EH (cell line): ENCODE data around the gene CYP1A1.
"Not testable (repeated sequence)": the region's sequence is repeated elsewhere in the genome, so short reads cannot be mapped to it uniquely, and the experiment has no call there.

ENCODE experiments used
- DNase-seq: peaks from one replicate; pipeline ENCODE4 v3.0.0-alpha.2; 2015; ENCODE audit warnings: low read depth

Gene CYP1A1

GRCh38 chr15:74738239-74738638, 12.9 kb upstream of the CYP1A1 start:
- not testable (repeated sequence) for DNase-seq

- DNase-seq, result no peak
Measured at GRCh38 chr15:74735305-74735704, 10.0 kb upstream of the CYP1A1 start.

GRCh38 chr15:74733269-74733668, 7.9 kb upstream of the CYP1A1 start:
- no peak for DNase-seq

- no peak for DNase-seq
Measured at GRCh38 chr15:74732846-74733245, 7.5 kb upstream of the CYP1A1 start.

- DNase-seq, result no peak
Measured at GRCh38 chr15:74730619-74731316, 5.4 kb upstream of the CYP1A1 start.

- DNase-seq, result not testable (repeated sequence)
Measured at GRCh38 chr15:74729372-74729771, 4.0 kb upstream of the CYP1A1 start.

- not testable (repeated sequence) for DNase-seq
Measured at GRCh38 chr15:74728699-74729098, 3.4 kb upstream of the CYP1A1 start.

- no peak for DNase-seq
Measured at GRCh38 chr15:74727727-74728126, 2.4 kb upstream of the CYP1A1 start.

- no peak for DNase-seq
Measured at GRCh38 chr15:74726774-74727164, 1.4 kb upstream of the CYP1A1 start.

GRCh38 chr15:74725845-74726773, 781 bp upstream of the CYP1A1 start:
- DNase-seq, result peak; percentile 32

GRCh38 chr15:74724570-74725224, 631 bp downstream of the CYP1A1 start:
- DNase-seq, result no peak

- DNase-seq, result peak; percentile 66
Measured at GRCh38 chr15:74723754-74724334, 1.5 kb downstream of the CYP1A1 start.

- DNase-seq, result no peak
Measured at GRCh38 chr15:74723187-74723586, 2.1 kb downstream of the CYP1A1 start.

- DNase-seq, result no peak
Measured at GRCh38 chr15:74722591-74722990, 2.7 kb downstream of the CYP1A1 start.

GRCh38 chr15:74716651-74717050, 8.7 kb downstream of the CYP1A1 start:
- DNase-seq, result no peak

GRCh38 chr15:74712311-74712710, 13.0 kb downstream of the CYP1A1 start:
- DNase-seq, result no peak

GRCh38 chr15:74710319-74711094, 14.8 kb downstream of the CYP1A1 start:
- no peak for DNase-seq

- no peak for DNase-seq
Measured at GRCh38 chr15:74709892-74710291, 15.4 kb downstream of the CYP1A1 start.

- DNase-seq, result no peak
Measured at GRCh38 chr15:74709011-74709410, 16.3 kb downstream of the CYP1A1 start.

GRCh38 chr15:74696808-74697207, 28.5 kb downstream of the CYP1A1 start:
- DNase-seq, result no peak

- DNase-seq, result no peak
Measured at GRCh38 chr15:74696398-74696729, 29.0 kb downstream of the CYP1A1 start.
